GM12878 (cell line): Measurements from ENCODE around the gene SCAMP5. TPM values are rescaled to one million over a fixed set of nuclear protein-coding genes. Genes with fewer than 3 reads are reported as not detected.

Source experiments
- ATAC-seq: fragments of 200-7000 bp; cut with Tn5 transposase; 3 replicates; pipeline ENCODE4 v1.9.1; 2020; ENCODE audit warnings: mild to moderate bottlenecking, moderate library complexity
- BruUV-seq: library from RNA; stranded (reverse); fragments of 400-500 nt; replicated peaks from 2 replicates; lab custom pipeline; 2021; lab: Mats Ljungman, UMichigan
- CTCF ChIA-PET: fragments of 300-600 bp; sonication (Branson Sonifier 250); formaldehyde crosslinking; extraction: SDS; loops from one replicate; lab custom pipeline; 2021; ENCODE audit warnings: inconsistent platforms; lab: Yijun Ruan, JAX
- POLR2A ChIA-PET: fragments of 350-600 bp; formaldehyde crosslinking; extraction: SDS; loops from one replicate; lab custom pipeline; 2021; ENCODE audit warnings: inconsistent platforms; lab: Charles Lee
- RAD21 ChIA-PET: fragments of 300-600 bp; sonication (Branson Sonifier 250); formaldehyde crosslinking; loops from one replicate; lab custom pipeline; 2023; ENCODE audit warnings: antibody characterized with exemption; ENCODE audit not compliant: unreplicated experiment; lab: Charles Lee
- SMC1A ChIA-PET: fragments of 300-600 bp; sonication (Branson Sonifier 250); formaldehyde crosslinking; loops from one replicate; lab custom pipeline; 2023; ENCODE audit not compliant: unreplicated experiment, uncharacterized antibody; lab: Charles Lee
- DNase-seq: peaks from one replicate; pipeline ENCODE4 v3.0.0-alpha.2; 2011; ENCODE audit warnings: low read depth, low spot score
- FAIRE-seq: peaks from 3 replicates; lab custom pipeline; 2011; peaks lifted over from hg19 to GRCh38; lab: Jason Lieb, UNC
- H2AFZ ChIP-seq: 2 replicates; pipeline ENCODE4 v1.6.0; 2011; ENCODE audit warnings: low read depth, low read length, control low read depth; ENCODE audit not compliant: control insufficient read depth
- H3K27ac ChIP-seq: 2 replicates; pipeline ENCODE4 v1.5.1; 2011; ENCODE audit warnings: control low read depth; ENCODE audit not compliant: control insufficient read depth, insufficient read depth
- H3K27me3 ChIP-seq, 2 experiments: replicated peaks in 1 of 2; 2 replicates each; pipeline versions ENCODE4 v1.6.0 to v1.6.1; 2011; ENCODE audit warnings: low read length in 1 of 2; ENCODE audit not compliant: control insufficient read depth in 2 of 2, insufficient read depth in 2 of 2
- H3K36me3 ChIP-seq, 2 experiments: 2 replicates each; pipeline ENCODE4 v1.5.1; 2011; ENCODE audit warnings: low read length in 1 of 2; ENCODE audit not compliant: control insufficient read depth in 2 of 2, insufficient read depth in 2 of 2
- H3K4me1 ChIP-seq: 2 replicates; pipeline ENCODE4 v1.6.1; 2011; ENCODE audit warnings: mild to moderate bottlenecking, low read length, moderate library complexity, mixed read lengths; ENCODE audit not compliant: control insufficient read depth, insufficient read depth
- H3K4me2 ChIP-seq: 2 replicates; pipeline ENCODE4 v1.6.0; 2011; ENCODE audit warnings: control low read depth; ENCODE audit not compliant: control insufficient read depth, insufficient read depth
- H3K4me3 ChIP-seq: fragments of 200-600 bp; sonication (generic); 2 replicates; pipeline ENCODE4 v1.5.1; 2016
- H3K79me2 ChIP-seq: 2 replicates; pipeline ENCODE4 v1.6.0; 2011; ENCODE audit warnings: low read length; ENCODE audit not compliant: control insufficient read depth, insufficient read depth
- H3K9ac ChIP-seq: 2 replicates; pipeline ENCODE4 v1.8.0; 2011; ENCODE audit warnings: low read length, control low read depth, mixed read lengths; ENCODE audit not compliant: control insufficient read depth, insufficient read depth
- H3K9me3 ChIP-seq: replicated peaks from 3 replicates; pipeline ENCODE4 v1.5.1; 2011; ENCODE audit warnings: mild to moderate bottlenecking, low read length; ENCODE audit not compliant: control insufficient read depth, insufficient read depth
- H4K20me1 ChIP-seq: 2 replicates; pipeline ENCODE4 v1.6.0; 2011; ENCODE audit not compliant: control insufficient read depth, insufficient read depth
- CHD1 ChIP-seq: IDR thresholded peaks from 2 replicates; pipeline ENCODE4 v1.6.1; 2012; ENCODE audit warnings: low read depth, low read length, improper control_type of control experiment
- CREB1 ChIP-seq: IDR thresholded peaks from 2 replicates; pipeline ENCODE4 v1.6.1; 2012; ENCODE audit warnings: low read depth, mild to moderate bottlenecking, inconsistent platforms
- NFIC ChIP-seq: IDR thresholded peaks from 2 replicates; pipeline ENCODE4 v1.6.1; 2012; ENCODE audit warnings: low read depth, mild to moderate bottlenecking, inconsistent platforms, low read length, moderate library complexity
- RAD21 ChIP-seq: IDR thresholded peaks from 2 replicates; pipeline ENCODE4 v1.6.1; 2011; ENCODE audit warnings: mild to moderate bottlenecking, low read depth, low read length, moderate library complexity; ENCODE audit not compliant: insufficient read depth
- RUNX3 ChIP-seq: IDR thresholded peaks from 2 replicates; pipeline ENCODE4 v1.6.1; 2012; ENCODE audit warnings: low read length, inconsistent platforms
- SMAD5 ChIP-seq: IDR thresholded peaks from 2 replicates; pipeline ENCODE4 v1.6.1; 2016; ENCODE audit warnings: antibody characterized with exemption, low read depth
- YY1 ChIP-seq: IDR thresholded peaks from 2 replicates; pipeline ENCODE4 v1.6.1; 2011; ENCODE audit warnings: low read depth, mild to moderate bottlenecking, low read length
- WGBS: methylation state at CpG from one replicate; pipeline ENCODE4 v1.1.6; 2016; ENCODE audit warnings: low lambda C conversion rate; ENCODE audit not compliant: insufficient replicate concordance, insufficient coverage; ENCODE audit errors: missing lambda C conversion rate; 5-methylcytosine and 5-hydroxymethylcytosine counted together
- in situ Hi-C: fragments of 300-500 bp; cut with MboI; formaldehyde crosslinking; loops from 9 replicates; pipeline ENCODE4 v1.14.3; 2018; ENCODE audit warnings: mixed read lengths
- intact Hi-C: fragments of 100-400 bp; cut with micrococcal nuclease; formaldehyde crosslinking; loops from one replicate; pipeline ENCODE4 v1.14.2; 2022; ENCODE audit not compliant: unreplicated experiment
- polyA plus RNA-seq, 11 experiments: library from polyadenylated mRNA; depleted of rRNA in 4 of 11; unstranded in 6 of 11; stranded (reverse) in 5 of 11; fragments of >200 nt; fragmentation: Nextera tagmentation in 4 of 11; fragmentation: Illumina TruSeq in 1 of 11; extraction: Ambion mirVana in 4 of 11; extraction: Trizol in 1 of 11; gene quantifications; 1 replicate in 1 of 11; 2 replicates in 10 of 11; pipeline versions ENCODE4 v1.2.1 to v1.2.3, GENCODE V29; 2011 to 2016; ENCODE audit warnings: inconsistent platforms in 2 of 11, missing spikeins in 2 of 11, low read depth in 1 of 11
- total RNA-seq, 4 experiments: library from RNA; depleted of rRNA in 3 of 4; stranded (reverse); fragments of >200 nt in 3 of 4; fragmentation: Illumina TruSeq in 1 of 4; extraction: Trizol in 1 of 4; gene quantifications; 2 replicates each; pipeline versions ENCODE4 v1.2.1 to v1.2.3, GENCODE V29; 2013 to 2021
- TF ChIP-seq, protein P1 (sequence below): IDR thresholded peaks from 2 replicates; pipeline ENCODE4 v1.6.1; 2012; ENCODE audit warnings: low read length, inconsistent platforms

The SCAMP5 gene
- total and polyA plus RNA-seq, 10 of the 15 experiments (the other 5 are each of a cell fraction or from before 2014, with no cell fraction given), result 1.6 to 41.6 (median 16.9) TPM

DNA sequence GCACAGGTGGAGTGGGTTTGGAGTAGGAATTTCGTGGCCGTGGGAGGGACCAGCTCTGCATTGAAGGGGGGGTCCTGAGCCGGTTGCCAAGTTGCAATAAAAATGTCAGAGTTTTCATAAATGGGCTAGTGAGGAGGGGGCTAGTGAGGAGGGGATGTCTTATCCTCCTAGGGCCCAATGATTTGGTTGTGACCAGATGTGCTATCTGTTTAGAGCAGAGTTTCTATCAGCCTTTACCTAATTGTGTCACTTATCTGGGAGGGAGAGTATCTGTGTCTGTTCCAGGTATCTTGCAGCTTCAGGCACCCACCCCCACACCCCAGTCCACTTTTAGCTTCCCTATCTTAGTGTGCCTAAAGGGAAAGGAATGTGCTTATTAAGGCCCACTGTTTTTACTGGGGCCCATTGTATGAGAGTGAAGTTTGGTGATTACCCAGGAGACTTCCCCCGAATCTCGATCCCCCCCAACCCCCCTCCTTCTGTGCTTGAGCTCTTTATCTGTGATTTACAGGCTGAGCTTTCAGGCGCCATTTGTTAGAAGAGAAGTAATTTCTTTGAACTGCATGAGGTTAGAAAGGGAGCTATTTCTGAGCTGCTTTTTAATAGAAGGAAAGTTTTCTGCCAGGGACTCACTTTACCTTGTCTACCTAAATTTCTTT lies 70.6 kb downstream of the SCAMP5 start:
- in situ Hi-C loops, result no loop called here
- H3K36me3 ChIP-seq, result no peaks in the 10 kb centered on the region; a peak in 2 of 4 replicates
- peaks cover 74% of the 10 kb centered on the region for H3K4me1 ChIP-seq
- H4K20me1 ChIP-seq, result no peaks in the 10 kb centered on the region
- H3K27me3 ChIP-seq, result no peaks in the 10 kb centered on the region
- H3K79me2 ChIP-seq, result no peaks in the 10 kb centered on the region
- intact Hi-C loops, result loop anchor here (5.0 kb wide), 1 partner anchor 46 kb away; no protein-coding TSS in a partner anchor
- WGBS, result 74% methylated on average over 6 of the region's 6 CpGs
- ChIA-PET RAD21 (interaction anchor here (0.7 to 4.4 kb wide), 13 partner anchors 27 to 143 kb away, joined by 3 to 51 read pairs (median 7); partner anchors contain the start of gene C15orf39), POLR2A (interaction anchor here (0.5 to 6.8 kb wide), 16 partner anchors 8 to 138 kb away, joined by 3 to 55 read pairs (median 4); partner anchors contain the start of gene C15orf39), CTCF (interaction anchor here (0.5 to 3.9 kb wide), 10 partner anchors 11 to 138 kb away, joined by 3 to 21 read pairs (median 4); no protein-coding TSS in a partner anchor), SMC1A (interaction anchor here (0.7 to 6.3 kb wide), 16 partner anchors 8 to 138 kb away, joined by 3 to 42 read pairs (median 8); partner anchors contain the start of gene C15orf39)
- DNase-seq (no peak), ATAC-seq (peak; percentile 15), FAIRE-seq (no peak)
- no peak overlapping the region; the same call in 1 of the 2 replicates for H3K9ac ChIP-seq
- no peak overlapping the region for H3K4me3 ChIP-seq
- H3K27ac ChIP-seq, result peak overlapping the region; percentile 74
- TF ChIP-seq RUNX3 (peak; percentile 7; the same call in 1 of the 2 replicates), CREB1 (0 out of 2 replicates have a peak, but pooled peaks have one; percentile 23), CHD1 (no peak), NFIC (0 out of 2 replicates have a peak, but pooled peaks have one; percentile 16), SMAD5 (0 out of 2 replicates have a peak, but pooled peaks have one; percentile 49), YY1 (peak; percentile 60; the same call in 1 of the 2 replicates), RAD21 (0 out of 2 replicates have a peak, but pooled peaks have one; percentile 10)
- TF ChIP-seq, protein P1, sequence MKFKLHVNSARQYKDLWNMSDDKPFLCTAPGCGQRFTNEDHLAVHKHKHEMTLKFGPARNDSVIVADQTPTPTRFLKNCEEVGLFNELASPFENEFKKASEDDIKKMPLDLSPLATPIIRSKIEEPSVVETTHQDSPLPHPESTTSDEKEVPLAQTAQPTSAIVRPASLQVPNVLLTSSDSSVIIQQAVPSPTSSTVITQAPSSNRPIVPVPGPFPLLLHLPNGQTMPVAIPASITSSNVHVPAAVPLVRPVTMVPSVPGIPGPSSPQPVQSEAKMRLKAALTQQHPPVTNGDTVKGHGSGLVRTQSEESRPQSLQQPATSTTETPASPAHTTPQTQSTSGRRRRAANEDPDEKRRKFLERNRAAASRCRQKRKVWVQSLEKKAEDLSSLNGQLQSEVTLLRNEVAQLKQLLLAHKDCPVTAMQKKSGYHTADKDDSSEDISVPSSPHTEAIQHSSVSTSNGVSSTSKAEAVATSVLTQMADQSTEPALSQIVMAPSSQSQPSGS, result no peak
- H2AFZ ChIP-seq, result no peak overlapping the region
- no peaks in the 10 kb centered on the region; the same call in 2 of the 3 replicates for H3K9me3 ChIP-seq
- H3K4me2 ChIP-seq, result no peak overlapping the region; the same call in 1 of the 2 replicates
- BruUV-seq, result no TSS peak
